PC-3 (cell line): Measurements from ENCODE around the gene KISS1R. TPM values are rescaled to one million over a fixed set of nuclear protein-coding genes. Genes with fewer than 3 reads are reported as not detected.
A peak's percentile ranks its signal among the peaks of the same experiment; 100 is the strongest.

ENCODE experiments used
- ATAC-seq: fragments of 200-7000 bp; cut with Tn5 transposase; 2 replicates; pipeline ENCODE4 v1.9.1; 2020; ENCODE audit warnings: mild to moderate bottlenecking, moderate library complexity
- BruUV-seq: library from RNA; stranded (reverse); fragments of 400-500 nt; replicated peaks from 2 replicates; lab custom pipeline; 2021; lab: Mats Ljungman, UMichigan
- CTCF ChIA-PET: fragments of 300-600 bp; sonication (Branson Sonifier 250); formaldehyde crosslinking; loops from one replicate; lab custom pipeline; 2022; ENCODE audit warnings: antibody characterized with exemption; lab: Charles Lee
- POLR2A ChIA-PET: fragments of 300-600 bp; sonication (Branson Sonifier 250); formaldehyde crosslinking; loops from one replicate; lab custom pipeline; 2022; ENCODE audit warnings: antibody characterized with exemption; ENCODE audit not compliant: unreplicated experiment; lab: Charles Lee
- DNase-seq: peaks from one replicate; pipeline ENCODE4 v3.0.0-alpha.2; 2015
- H2AFZ ChIP-seq: fragments of 300-600 bp; sonication (generic); 2 replicates; pipeline ENCODE4 v1.6.0; 2016; ENCODE audit warnings: antibody characterized with exemption, low read length
- H3F3A ChIP-seq: fragments of 300-600 bp; sonication (generic); one replicate; pipeline ENCODE4 v1.6.0; 2017; ENCODE audit warnings: antibody characterized with exemption, low read length, control low read depth, mild to moderate bottlenecking; ENCODE audit not compliant: unreplicated experiment
- H3K27ac ChIP-seq: fragments of 300-600 bp; sonication (generic); 2 replicates; pipeline ENCODE4 v1.5.1; 2016; ENCODE audit warnings: mild to moderate bottlenecking, low read length
- H3K27me3 ChIP-seq: fragments of 300-600 bp; sonication (generic); 2 replicates; pipeline ENCODE4 v1.6.1; 2016; ENCODE audit warnings: low read length, mixed read lengths
- H3K36me3 ChIP-seq: fragments of 300-600 bp; sonication (generic); 2 replicates; pipeline ENCODE4 v1.6.1; 2016; ENCODE audit warnings: low read depth, mixed run types, low read length, mixed read lengths
- H3K4me1 ChIP-seq: fragments of 300-600 bp; sonication (generic); 2 replicates; pipeline ENCODE4 v1.5.1; 2016; ENCODE audit warnings: low read length; ENCODE audit not compliant: insufficient read depth
- H3K4me2 ChIP-seq: fragments of 300-600 bp; sonication (generic); 2 replicates; pipeline ENCODE4 v1.6.0; 2016; ENCODE audit warnings: low read length
- H3K4me3 ChIP-seq: fragments of 300-600 bp; sonication (generic); 2 replicates; pipeline ENCODE4 v1.5.1; 2016; ENCODE audit warnings: mild to moderate bottlenecking, low read length, mixed read lengths
- H3K79me2 ChIP-seq: fragments of 300-600 bp; sonication (generic); 2 replicates; pipeline ENCODE4 v1.6.1; 2017; ENCODE audit warnings: low read length, mixed read lengths
- H3K9ac ChIP-seq: fragments of 300-600 bp; sonication (generic); 2 replicates; pipeline ENCODE4 v1.6.0; 2016; ENCODE audit warnings: mild to moderate bottlenecking, low read length
- H3K9me2 ChIP-seq: fragments of 300-600 bp; sonication (generic); replicated peaks from 2 replicates; pipeline ENCODE4 v1.6.1; 2016; ENCODE audit warnings: mixed run types, low read length, mixed read lengths
- H3K9me3 ChIP-seq: fragments of 300-600 bp; sonication (generic); 2 replicates; pipeline ENCODE4 v1.6.1; 2016; ENCODE audit warnings: low read length, mixed read lengths
- H4K20me1 ChIP-seq: fragments of 300-600 bp; sonication (generic); 2 replicates; pipeline ENCODE4 v1.6.1; 2016; ENCODE audit warnings: low read length, mixed read lengths
- EZH2 ChIP-seq: fragments of 300-600 bp; sonication (generic); IDR thresholded peaks from one replicate; pipeline ENCODE4 v1.6.1; 2017; ENCODE audit warnings: antibody characterized with exemption, mild to moderate bottlenecking, low read length; ENCODE audit not compliant: unreplicated experiment
- EZH2phosphoT487 ChIP-seq: fragments of 300-600 bp; sonication (generic); IDR thresholded peaks from 2 replicates; pipeline ENCODE4 v1.6.1; 2018; ENCODE audit warnings: mild to moderate bottlenecking, antibody characterized with exemption, low read length, borderline replicate concordance
- intact Hi-C: fragments of 100-400 bp; cut with micrococcal nuclease; formaldehyde crosslinking; loops from 2 replicates; pipeline ENCODE4 v1.9.0; 2023
- total RNA-seq: library from RNA; depleted of rRNA; stranded (reverse); fragments of >200 nt; gene quantifications from 2 replicates; pipeline ENCODE4 v1.2.3, GENCODE V29; 2014
- TF ChIP-seq, protein P1 (sequence below): fragments of 300-600 bp; sonication (generic); conservative IDR thresholded peaks from 2 replicates; pipeline ENCODE4 v1.5.1; 2017; ENCODE audit warnings: antibody characterized with exemption, low read depth, mild to moderate bottlenecking, low read length

The KISS1R gene
- total RNA-seq, 1 experiment from 2014 or later = 3.9 TPM

- H3K27me3 ChIP-seq = no peaks in the 10 kb centered on the region
- ChIA-PET CTCF (no interaction called here), POLR2A (no interaction called here)
- no peaks in the 10 kb centered on the region for H3K36me3 ChIP-seq
- no peaks in the 10 kb centered on the region for H3K9me2 ChIP-seq
- H3K9me3 ChIP-seq = no peaks in the 10 kb centered on the region
- intact Hi-C loops = no loop called here
- no peaks in the 10 kb centered on the region for H4K20me1 ChIP-seq
- no TSS peak for BruUV-seq
- H3K4me3 ChIP-seq = no peak overlapping the region
- peaks cover 3% of the 10 kb centered on the region for H3F3A ChIP-seq
- H3K79me2 ChIP-seq = peaks cover under 1% of the 10 kb centered on the region
- H3K4me2 ChIP-seq = no peak overlapping the region
- H3K4me1 ChIP-seq = no peaks in the 10 kb centered on the region
- ATAC-seq (no peak), DNase-seq (no peak)
- no peak overlapping the region for H3K9ac ChIP-seq
- H3K27ac ChIP-seq = no peak overlapping the region
- TF ChIP-seq, protein P1, sequence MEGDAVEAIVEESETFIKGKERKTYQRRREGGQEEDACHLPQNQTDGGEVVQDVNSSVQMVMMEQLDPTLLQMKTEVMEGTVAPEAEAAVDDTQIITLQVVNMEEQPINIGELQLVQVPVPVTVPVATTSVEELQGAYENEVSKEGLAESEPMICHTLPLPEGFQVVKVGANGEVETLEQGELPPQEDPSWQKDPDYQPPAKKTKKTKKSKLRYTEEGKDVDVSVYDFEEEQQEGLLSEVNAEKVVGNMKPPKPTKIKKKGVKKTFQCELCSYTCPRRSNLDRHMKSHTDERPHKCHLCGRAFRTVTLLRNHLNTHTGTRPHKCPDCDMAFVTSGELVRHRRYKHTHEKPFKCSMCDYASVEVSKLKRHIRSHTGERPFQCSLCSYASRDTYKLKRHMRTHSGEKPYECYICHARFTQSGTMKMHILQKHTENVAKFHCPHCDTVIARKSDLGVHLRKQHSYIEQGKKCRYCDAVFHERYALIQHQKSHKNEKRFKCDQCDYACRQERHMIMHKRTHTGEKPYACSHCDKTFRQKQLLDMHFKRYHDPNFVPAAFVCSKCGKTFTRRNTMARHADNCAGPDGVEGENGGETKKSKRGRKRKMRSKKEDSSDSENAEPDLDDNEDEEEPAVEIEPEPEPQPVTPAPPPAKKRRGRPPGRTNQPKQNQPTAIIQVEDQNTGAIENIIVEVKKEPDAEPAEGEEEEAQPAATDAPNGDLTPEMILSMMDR = 0 out of 2 replicates have a peak, but pooled peaks have one; percentile 21
- no peak for TF ChIP-seq EZH2
- no peak overlapping the region for H2AFZ ChIP-seq
Measured at GRCh38 chr19:897442-898039, 19.6 kb upstream of the KISS1R start.

DNA sequence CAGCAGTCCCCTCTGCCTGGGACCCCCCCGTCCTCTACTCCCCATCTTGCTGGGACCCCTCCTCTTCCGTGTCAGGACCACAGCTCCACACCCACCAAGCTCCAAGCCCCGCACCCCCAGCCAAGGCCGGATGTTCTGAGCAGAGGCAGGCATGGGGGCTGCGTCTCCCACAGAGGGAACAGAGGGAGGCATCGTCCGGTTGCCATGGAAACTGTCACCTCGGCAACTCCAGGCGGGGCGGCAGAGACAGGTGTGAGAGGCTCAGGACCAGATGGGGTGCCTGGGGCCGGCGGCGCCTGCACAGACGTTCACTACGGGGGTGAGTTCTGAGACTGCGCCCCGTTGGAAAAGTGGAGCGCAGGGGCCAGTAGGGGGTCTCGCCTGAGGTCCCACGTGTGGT is 18.5 kb upstream of the KISS1R start:
- H3K9me2 ChIP-seq = no peaks in the 10 kb centered on the region
- H4K20me1 ChIP-seq = no peaks in the 10 kb centered on the region
- no peak overlapping the region for H3K27ac ChIP-seq
- no peaks in the 10 kb centered on the region for H3K36me3 ChIP-seq
- H3K79me2 ChIP-seq = 0 out of 2 replicates have a peak, but pooled peaks cover 3% of the 10 kb centered on the region
- no peak overlapping the region for H2AFZ ChIP-seq
- H3K4me1 ChIP-seq = no peaks in the 10 kb centered on the region
- no peak overlapping the region for H3K4me3 ChIP-seq
- H3K9me3 ChIP-seq = no peaks in the 10 kb centered on the region
- no peaks in the 10 kb centered on the region for H3K27me3 ChIP-seq
- ATAC-seq = no peak
- intact Hi-C loops = no loop called here
- no peak for DNase-seq
- peaks cover 2% of the 10 kb centered on the region for H3F3A ChIP-seq
- POLR2A ChIA-PET = no interaction called here
- TF ChIP-seq EZH2 (no peak), EZH2phosphoT487 (no peak)
- TF ChIP-seq, protein P1 = no peak
- CTCF ChIA-PET = no interaction called here
- H3K4me2 ChIP-seq = no peak overlapping the region
- H3K9ac ChIP-seq = no peak overlapping the region
- BruUV-seq = no TSS peak

DNA sequence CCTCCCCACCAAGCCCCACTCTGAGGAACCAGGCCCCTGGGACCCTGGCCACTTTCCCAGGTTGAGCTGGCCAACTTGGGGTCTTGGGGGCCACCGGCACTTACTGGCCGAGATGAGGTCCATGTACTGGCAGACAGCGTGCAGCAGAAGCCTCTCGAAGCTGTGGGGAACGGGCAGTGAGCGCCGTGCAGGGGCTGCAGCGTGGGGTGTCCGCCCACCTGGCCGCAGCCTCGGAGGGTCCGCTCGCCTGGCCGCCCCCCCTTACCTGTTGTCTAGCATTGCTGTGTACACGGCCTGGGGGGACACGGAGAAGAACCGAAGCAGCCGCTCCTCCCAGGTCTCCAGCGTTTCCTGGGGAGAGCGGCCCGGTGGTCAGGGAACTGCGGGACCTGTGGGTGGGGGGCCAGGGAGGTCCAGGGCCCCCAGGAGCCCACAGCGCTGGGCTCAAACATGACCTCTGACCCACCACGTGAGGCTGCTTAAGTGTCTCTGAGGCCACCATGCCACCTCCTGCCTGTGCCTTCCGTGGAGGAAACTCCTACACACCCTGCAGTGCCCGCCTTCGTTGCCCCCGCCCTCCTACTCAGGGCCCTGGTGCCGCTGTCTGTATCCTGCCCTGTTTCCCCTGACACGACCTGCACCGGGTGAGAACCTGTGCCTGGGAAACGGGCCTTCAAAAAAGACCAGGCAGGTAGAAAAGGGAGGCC is 17.6 kb upstream of the KISS1R start:
- Histone ChIP-seq H2AFZ (no peak overlapping the region), H3K9me3 (no peaks in the 10 kb centered on the region), H3K9ac (no peak overlapping the region), H3K27me3 (no peaks in the 10 kb centered on the region), H3K4me1 (no peaks in the 10 kb centered on the region), H3K9me2 (no peaks in the 10 kb centered on the region), H3F3A (no peaks in the 10 kb centered on the region), H3K27ac (no peak overlapping the region), H3K36me3 (no peaks in the 10 kb centered on the region), H4K20me1 (no peaks in the 10 kb centered on the region), H3K4me3 (no peak overlapping the region), H3K79me2 (peaks cover 9% of the 10 kb centered on the region; the same call in 1 of the 2 replicates), H3K4me2 (no peak overlapping the region)
- no peak for TF ChIP-seq EZH2
- TF ChIP-seq, protein P1 = no peak
- TF ChIP-seq EZH2phosphoT487 = no peak
- DNase-seq (no peak), ATAC-seq (no peak)
- no TSS peak for BruUV-seq
- intact Hi-C loops = no loop called here
- CTCF ChIA-PET = no interaction called here
- POLR2A ChIA-PET = no interaction called here
